HEK293T (cell line): ENCODE measurements around the gene RUVBL2.
"Not testable (repeated sequence)": the region's sequence is repeated elsewhere in the genome, so short reads cannot be mapped to it uniquely, and the experiment has no call there.

Experiments
- ARNT ChIP-seq: fragments of 450-650 bp; IDR thresholded peaks from 2 replicates; pipeline ENCODE4 v1.6.1; 2017; ENCODE audit warnings: mild to moderate bottlenecking
- BHLHE40 ChIP-seq: fragments of 450-650 bp; IDR thresholded peaks from 2 replicates; pipeline ENCODE4 v1.6.1; 2016; ENCODE audit warnings: mild to moderate bottlenecking, moderate library complexity, borderline replicate concordance
- CTBP1 ChIP-seq: fragments of 450-650 bp; IDR thresholded peaks from 2 replicates; pipeline ENCODE4 v1.6.1; 2016; ENCODE audit warnings: borderline replicate concordance
- FOXA1 ChIP-seq: fragments of 450-650 bp; IDR thresholded peaks from 2 replicates; pipeline ENCODE4 v1.6.1; 2016; ENCODE audit warnings: mild to moderate bottlenecking
- FOXK2 ChIP-seq: fragments of 450-650 bp; IDR thresholded peaks from 2 replicates; pipeline ENCODE4 v1.6.1; 2016; ENCODE audit warnings: mild to moderate bottlenecking
- LEF1 ChIP-seq: fragments of 450-650 bp; IDR thresholded peaks from 2 replicates; pipeline ENCODE4 v1.6.1; 2017; ENCODE audit warnings: mild to moderate bottlenecking, borderline replicate concordance
- SP1 ChIP-seq: fragments of 450-650 bp; IDR thresholded peaks from 2 replicates; pipeline ENCODE4 v1.6.1; 2017
- SUZ12 ChIP-seq: fragments of 450-650 bp; IDR thresholded peaks from 2 replicates; pipeline ENCODE4 v1.6.1; 2016; ENCODE audit warnings: mild to moderate bottlenecking
- TARDBP ChIP-seq: fragments of 450-650 bp; IDR thresholded peaks from 2 replicates; pipeline ENCODE4 v1.6.1; 2016
- ZNF384 ChIP-seq: fragments of 450-650 bp; IDR thresholded peaks from 2 replicates; pipeline ENCODE4 v1.6.1; 2016

DNA sequence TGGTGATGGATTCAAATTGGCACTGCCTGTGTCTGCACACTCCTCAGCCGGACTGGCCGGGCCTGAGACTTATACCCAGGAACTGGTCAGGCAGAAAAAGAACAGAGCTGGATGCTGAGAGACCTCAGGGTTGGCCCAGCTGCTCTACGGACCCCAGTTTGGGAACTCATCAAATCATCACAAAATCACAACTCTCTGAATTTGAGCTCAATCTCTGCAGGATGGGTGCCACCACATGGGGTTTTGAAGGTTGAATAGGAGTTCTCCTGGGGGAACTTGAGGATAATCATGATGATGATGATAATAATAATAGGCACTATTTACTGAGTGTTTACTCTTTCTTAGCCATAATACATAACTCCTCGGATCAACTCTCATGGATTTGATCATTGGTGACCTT, 49.0 kb downstream of the RUVBL2 start:
- not testable (repeated sequence) for TF ChIP-seq SUZ12, BHLHE40, SP1, LEF1, ARNT, FOXA1, TARDBP, CTBP1, FOXK2, ZNF384
